RWPE1 (cell line): ENCODE measurements around the gene SAG.
"Not testable (repeated sequence)": the region's sequence is repeated elsewhere in the genome, so short reads cannot be mapped to it uniquely, and the experiment has no call there.

Experiments
- CTCF ChIA-PET: fragments of 350-600 bp; sonication (Branson Sonifier 250); formaldehyde crosslinking; extraction: SDS; loops from one replicate; lab custom pipeline; 2021; lab: Yijun Ruan, JAX
- POLR2A ChIA-PET: fragments of 400-600 bp; formaldehyde crosslinking; extraction: SDS; loops from one replicate; lab custom pipeline; 2020; ENCODE audit warnings: antibody characterized with exemption; ENCODE audit not compliant: low non-redundant PET; lab: Yijun Ruan, JAX
- DNase-seq: peaks from one replicate; pipeline ENCODE4 v3.0.0; 2012; ENCODE audit warnings: low spot score
- H3K27ac ChIP-seq: fragments of 450-650 bp; 2 replicates; pipeline ENCODE4 v1.5.1; 2017
- TF ChIP-seq, protein P1 (sequence below): fragments of 450-650 bp; conservative IDR thresholded peaks from 2 replicates; pipeline ENCODE4 v1.5.1; 2017; ENCODE audit warnings: low read depth, mild to moderate bottlenecking

Gene SAG

DNA sequence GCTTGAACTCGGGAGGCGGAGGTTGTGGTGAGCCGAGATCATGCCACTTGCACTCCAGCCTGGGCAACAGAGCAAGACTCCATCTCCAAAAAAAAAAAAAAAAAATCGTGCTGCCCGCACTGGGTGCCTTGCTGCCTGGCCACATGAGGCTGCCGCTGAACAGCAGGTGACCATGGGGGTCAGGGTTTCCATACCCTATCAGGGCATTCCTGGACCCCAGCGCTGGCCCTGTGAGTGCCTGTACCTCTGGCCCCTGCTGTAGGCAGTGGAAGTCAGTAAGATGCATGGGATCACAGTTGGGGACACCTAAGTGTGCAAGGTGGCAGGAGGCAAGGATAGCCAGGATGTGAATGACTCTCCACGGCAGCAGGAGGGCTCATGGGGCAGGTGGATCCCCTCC is 18.9 kb downstream of the SAG start:
- DNase-seq: no peak
- ChIA-PET POLR2A (no interaction called here), CTCF (no interaction called here)
- TF ChIP-seq, protein P1, sequence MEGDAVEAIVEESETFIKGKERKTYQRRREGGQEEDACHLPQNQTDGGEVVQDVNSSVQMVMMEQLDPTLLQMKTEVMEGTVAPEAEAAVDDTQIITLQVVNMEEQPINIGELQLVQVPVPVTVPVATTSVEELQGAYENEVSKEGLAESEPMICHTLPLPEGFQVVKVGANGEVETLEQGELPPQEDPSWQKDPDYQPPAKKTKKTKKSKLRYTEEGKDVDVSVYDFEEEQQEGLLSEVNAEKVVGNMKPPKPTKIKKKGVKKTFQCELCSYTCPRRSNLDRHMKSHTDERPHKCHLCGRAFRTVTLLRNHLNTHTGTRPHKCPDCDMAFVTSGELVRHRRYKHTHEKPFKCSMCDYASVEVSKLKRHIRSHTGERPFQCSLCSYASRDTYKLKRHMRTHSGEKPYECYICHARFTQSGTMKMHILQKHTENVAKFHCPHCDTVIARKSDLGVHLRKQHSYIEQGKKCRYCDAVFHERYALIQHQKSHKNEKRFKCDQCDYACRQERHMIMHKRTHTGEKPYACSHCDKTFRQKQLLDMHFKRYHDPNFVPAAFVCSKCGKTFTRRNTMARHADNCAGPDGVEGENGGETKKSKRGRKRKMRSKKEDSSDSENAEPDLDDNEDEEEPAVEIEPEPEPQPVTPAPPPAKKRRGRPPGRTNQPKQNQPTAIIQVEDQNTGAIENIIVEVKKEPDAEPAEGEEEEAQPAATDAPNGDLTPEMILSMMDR: no peak
- no peak overlapping the region for H3K27ac ChIP-seq

DNA sequence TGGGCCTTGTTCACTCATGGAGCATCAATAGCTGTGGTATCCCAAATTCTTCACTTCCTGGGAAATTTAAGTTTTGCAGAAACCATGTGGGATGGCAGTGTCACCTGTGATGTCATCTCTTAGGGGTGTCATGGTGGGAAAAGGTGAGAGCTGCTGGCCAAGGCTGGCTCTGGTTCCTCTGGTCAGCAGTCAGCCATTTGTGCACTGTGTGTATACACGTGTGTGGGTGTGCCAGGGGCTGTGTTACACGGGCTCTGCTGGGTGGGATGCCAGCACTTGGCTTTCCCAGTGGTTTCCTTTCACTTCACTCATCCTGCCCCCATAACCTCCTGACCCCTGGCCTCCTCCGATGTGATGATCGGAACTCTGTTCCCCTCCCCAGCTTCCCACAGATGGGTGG is 21.3 kb downstream of the SAG start:
- H3K27ac ChIP-seq: no peak overlapping the region
- TF ChIP-seq, protein P1: no peak
- DNase-seq: no peak
- CTCF ChIA-PET: no interaction called here
- POLR2A ChIA-PET: no interaction called here

DNA sequence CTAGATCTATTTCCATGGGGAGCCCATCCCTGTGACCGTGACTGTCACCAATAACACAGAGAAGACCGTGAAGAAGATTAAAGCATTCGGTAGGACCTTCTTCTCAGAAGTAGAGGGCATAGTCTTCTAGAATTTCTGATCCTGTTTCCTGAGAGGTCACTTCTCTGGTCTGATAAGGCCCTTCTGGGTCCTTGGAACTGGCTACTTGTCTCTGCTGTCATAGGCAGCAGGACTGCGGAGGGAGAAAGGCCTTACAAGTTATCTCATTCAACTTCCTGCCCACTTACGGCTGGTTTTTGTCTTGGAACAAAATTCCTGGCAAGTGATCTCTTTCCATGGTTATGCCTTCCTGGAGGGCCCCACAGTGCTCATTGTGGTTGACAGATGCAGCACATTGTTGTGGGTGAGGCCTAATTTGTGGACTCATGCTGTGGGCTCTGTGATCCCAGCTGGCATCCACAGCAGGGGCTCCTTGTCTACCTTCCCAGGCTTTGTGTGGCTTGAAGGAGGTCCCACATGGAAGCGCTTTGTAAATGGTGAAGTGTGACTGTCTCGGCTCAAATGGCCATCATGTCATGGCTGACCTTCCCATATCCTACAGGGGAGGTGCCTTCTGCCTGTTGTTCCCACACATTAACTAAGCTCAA is 22.0 kb downstream of the SAG start:
- POLR2A ChIA-PET: no interaction called here
- no peak for DNase-seq
- no peak overlapping the region for H3K27ac ChIP-seq
- TF ChIP-seq, protein P1: no peak
- CTCF ChIA-PET: no interaction called here

DNA sequence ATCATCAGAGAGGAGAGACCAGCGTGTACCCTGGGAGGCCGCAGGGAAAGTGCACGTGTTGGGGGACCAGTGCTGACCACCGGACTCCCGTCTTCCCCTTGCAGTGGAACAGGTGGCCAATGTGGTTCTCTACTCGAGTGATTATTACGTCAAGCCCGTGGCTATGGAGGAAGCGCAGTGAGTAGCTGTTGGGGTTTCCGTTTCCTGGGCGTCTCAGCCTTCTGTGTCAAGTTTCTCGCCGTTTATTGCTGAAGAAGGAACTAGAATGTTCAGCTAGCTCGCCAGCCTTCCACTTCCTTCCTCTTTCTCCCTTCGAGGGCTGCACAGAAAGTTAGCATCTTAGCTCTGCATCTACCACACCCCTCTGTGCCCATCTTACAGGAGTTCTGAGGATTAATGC is 23.9 kb downstream of the SAG start:
- POLR2A ChIA-PET: no interaction called here
- CTCF ChIA-PET: interaction anchor here (0.6 to 0.8 kb wide), 2 partner anchors 112 to 1667 kb away, joined by 3 read pairs; no protein-coding TSS in a partner anchor
- no peak overlapping the region for H3K27ac ChIP-seq
- DNase-seq: no peak
- TF ChIP-seq, protein P1: no peak

DNA sequence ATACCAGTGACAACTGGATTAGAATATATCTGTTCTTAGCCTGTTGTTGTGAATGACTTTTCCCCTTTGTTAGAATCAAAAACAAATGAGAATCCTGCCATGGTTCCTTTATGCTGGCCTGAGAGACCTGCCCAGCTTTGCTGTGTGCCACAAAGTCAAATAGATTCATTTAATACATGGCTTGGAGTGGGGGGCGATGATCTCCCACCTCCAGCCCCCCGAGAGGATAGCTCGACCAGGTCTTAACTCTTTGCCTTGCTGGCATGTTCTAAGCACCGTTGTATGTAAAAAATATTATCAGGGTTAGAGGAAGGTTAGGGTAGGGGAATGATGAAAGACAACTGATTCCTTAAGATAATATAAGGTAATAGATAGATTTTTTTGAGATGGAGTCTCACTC is 24.5 kb downstream of the SAG start:
- CTCF ChIA-PET: interaction anchor here (0.7 to 0.8 kb wide), 2 partner anchors 111 to 636 kb away, joined by 3 read pairs; no protein-coding TSS in a partner anchor
- TF ChIP-seq, protein P1: no peak
- no peak overlapping the region for H3K27ac ChIP-seq
- POLR2A ChIA-PET: no interaction called here
- no peak for DNase-seq

DNA sequence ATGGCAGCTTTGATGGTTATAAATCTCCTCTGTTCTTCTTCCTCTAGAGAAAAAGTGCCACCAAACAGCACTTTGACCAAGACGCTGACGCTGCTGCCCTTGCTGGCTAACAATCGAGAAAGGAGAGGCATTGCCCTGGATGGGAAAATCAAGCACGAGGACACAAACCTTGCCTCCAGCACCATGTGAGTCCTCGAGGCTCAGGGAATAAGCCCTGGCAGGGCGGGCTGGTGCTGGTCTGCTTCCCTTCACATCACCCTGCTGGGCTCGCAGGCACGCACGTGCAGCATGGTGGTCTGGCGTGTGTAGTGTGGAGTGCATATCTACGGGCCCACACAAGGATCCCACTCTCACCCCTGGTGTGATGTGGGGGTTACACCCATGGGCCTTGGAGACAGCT is 27.3 kb downstream of the SAG start:
- TF ChIP-seq, protein P1: no peak
- no peak overlapping the region for H3K27ac ChIP-seq
- no peak for DNase-seq
- ChIA-PET POLR2A (no interaction called here), CTCF (no interaction called here)

DNA sequence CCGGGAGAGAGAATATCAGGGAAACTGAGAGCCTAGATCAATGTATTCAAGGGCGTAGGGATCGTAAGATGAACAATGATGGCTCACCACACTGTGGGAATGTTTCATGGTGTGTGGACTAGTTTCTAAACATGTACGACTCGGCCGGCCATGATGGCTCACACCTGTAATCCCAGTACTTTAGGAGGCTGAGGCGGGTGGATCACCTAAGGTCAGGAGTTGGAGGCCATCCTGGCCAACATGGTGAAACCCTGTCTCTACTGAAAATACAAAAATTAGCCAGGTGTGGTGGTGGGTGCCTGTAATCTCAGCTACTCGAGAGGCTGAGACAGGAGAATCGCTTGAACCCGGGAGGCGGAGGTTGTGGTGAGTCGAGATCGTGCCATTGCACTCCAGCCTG is 28.5 kb downstream of the SAG start:
- POLR2A ChIA-PET, DNase-seq, CTCF ChIA-PET, H3K27ac ChIP-seq: not testable (repeated sequence)
